ENCODE results near the gene RIC3.

RIC3 gene, protein sequence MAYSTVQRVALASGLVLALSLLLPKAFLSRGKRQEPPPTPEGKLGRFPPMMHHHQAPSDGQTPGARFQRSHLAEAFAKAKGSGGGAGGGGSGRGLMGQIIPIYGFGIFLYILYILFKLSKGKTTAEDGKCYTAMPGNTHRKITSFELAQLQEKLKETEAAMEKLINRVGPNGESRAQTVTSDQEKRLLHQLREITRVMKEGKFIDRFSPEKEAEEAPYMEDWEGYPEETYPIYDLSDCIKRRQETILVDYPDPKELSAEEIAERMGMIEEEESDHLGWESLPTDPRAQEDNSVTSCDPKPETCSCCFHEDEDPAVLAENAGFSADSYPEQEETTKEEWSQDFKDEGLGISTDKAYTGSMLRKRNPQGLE

DNA sequence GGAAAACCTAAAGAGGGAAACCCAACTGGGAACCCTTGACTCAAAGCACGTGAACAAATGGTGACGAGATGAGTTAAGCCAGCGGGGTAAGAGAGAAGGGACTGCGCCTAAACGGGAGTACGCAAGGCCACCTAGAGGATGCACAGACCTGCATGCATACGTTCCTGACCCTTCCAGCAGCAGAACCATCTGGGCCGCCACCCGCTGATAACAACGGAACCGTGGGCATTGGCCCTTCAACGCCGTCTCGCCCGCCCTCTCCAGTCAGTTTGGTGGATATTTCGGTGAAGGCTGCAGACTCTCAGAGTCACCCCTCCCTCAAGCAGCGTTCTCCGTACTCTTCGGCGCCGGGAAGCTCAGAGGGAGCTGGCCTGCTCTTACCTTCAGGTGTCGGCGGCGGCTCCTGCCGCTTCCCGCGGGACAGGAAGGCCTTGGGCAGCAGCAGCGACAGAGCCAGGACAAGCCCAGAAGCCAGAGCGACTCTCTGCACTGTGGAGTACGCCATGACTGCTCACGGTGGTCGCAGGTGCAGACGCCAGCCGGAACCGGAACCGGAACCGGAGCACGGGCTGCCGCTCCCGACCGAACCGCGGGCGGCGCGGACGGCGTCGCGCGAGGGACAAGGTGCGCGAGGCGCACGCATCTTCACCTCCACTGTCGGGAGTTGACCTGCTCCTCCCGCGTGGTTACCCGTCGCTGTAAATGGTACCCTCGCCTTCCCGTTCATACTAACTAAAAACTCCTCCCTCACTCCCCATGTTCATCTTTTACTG lies at the start of gene RIC3:
Gene RIC3, minus strand, starts transcription at position 541 of the 773 bp plus-strand sequence. Its CDS starts 36 bp downstream, at position 505.
- no peak for TF ChIP-seq ZBTB7A (IDR thresholded peaks at IDR 0.05; ENCODE audit: low read depth)
- TF ChIP-seq TAF1 (IDR thresholded peaks at IDR 0.05; ENCODE audit: low read depth) = no peak
- TF ChIP-seq CEBPB (IDR thresholded peaks at IDR 0.05) = no peak
- TF ChIP-seq EGR1 (IDR thresholded peaks at IDR 0.05) = no peak
- TF ChIP-seq, protein P1, sequence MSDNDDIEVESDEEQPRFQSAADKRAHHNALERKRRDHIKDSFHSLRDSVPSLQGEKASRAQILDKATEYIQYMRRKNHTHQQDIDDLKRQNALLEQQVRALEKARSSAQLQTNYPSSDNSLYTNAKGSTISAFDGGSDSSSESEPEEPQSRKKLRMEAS (IDR thresholded peaks at IDR 0.05) = no peak
- TF ChIP-seq RAD21 (IDR thresholded peaks at IDR 0.05; ENCODE audit: low read depth) = no peak
- TF ChIP-seq TEAD4 (IDR thresholded peaks at IDR 0.05) = no peak
- no peak for TF ChIP-seq CREB1 (IDR thresholded peaks at IDR 0.05; ENCODE audit: low read depth)

DNA sequence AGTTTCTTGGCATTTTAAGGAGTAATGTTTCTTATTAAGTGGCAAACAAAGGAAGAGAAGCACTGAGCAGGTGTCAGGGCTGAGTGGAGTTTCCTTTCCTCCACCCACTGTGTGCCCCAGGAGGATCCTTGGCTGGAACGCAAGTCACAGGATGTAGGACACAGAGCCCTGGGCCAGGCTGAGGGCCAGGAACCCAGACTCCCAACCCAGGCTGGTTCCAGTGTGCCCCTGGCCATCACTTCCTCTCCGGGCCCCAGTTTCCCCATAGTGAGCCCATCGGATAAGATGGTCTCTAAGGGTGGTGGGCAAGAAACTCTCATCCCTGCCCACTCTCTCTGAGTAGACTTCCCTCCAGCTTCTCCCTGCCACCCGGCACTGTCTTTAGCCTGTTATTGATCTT lies 49.6 kb upstream of the RIC3 start:
- no peak for TF ChIP-seq RAD21 (IDR thresholded peaks at IDR 0.05; ENCODE audit: low read depth)
- TF ChIP-seq EP300 (IDR thresholded peaks at IDR 0.05; ENCODE audit: borderline replicate concordance) = no peak
- TF ChIP-seq TCF12 (IDR thresholded peaks at IDR 0.05; ENCODE audit: low read depth) = no peak
- TF ChIP-seq ZBTB7A (IDR thresholded peaks at IDR 0.05; ENCODE audit: low read depth) = no peak
- TF ChIP-seq YY1 (IDR thresholded peaks at IDR 0.05; ENCODE audit: low read depth) = no peak
- no peak for TF ChIP-seq CREB1 (IDR thresholded peaks at IDR 0.05; ENCODE audit: low read depth)
- TF ChIP-seq TAF1 (IDR thresholded peaks at IDR 0.05; ENCODE audit: low read depth) = no peak
- TF ChIP-seq CEBPB (IDR thresholded peaks at IDR 0.05) = no peak
- no peak for TF ChIP-seq EGR1 (IDR thresholded peaks at IDR 0.05)
- no peak for TF ChIP-seq NFIC (IDR thresholded peaks at IDR 0.05)
- TF ChIP-seq FOXM1 (IDR thresholded peaks at IDR 0.05; ENCODE audit: borderline replicate concordance, low read depth) = no peak
- no peak for TF ChIP-seq TEAD4 (IDR thresholded peaks at IDR 0.05)
- TF ChIP-seq, protein P2, sequence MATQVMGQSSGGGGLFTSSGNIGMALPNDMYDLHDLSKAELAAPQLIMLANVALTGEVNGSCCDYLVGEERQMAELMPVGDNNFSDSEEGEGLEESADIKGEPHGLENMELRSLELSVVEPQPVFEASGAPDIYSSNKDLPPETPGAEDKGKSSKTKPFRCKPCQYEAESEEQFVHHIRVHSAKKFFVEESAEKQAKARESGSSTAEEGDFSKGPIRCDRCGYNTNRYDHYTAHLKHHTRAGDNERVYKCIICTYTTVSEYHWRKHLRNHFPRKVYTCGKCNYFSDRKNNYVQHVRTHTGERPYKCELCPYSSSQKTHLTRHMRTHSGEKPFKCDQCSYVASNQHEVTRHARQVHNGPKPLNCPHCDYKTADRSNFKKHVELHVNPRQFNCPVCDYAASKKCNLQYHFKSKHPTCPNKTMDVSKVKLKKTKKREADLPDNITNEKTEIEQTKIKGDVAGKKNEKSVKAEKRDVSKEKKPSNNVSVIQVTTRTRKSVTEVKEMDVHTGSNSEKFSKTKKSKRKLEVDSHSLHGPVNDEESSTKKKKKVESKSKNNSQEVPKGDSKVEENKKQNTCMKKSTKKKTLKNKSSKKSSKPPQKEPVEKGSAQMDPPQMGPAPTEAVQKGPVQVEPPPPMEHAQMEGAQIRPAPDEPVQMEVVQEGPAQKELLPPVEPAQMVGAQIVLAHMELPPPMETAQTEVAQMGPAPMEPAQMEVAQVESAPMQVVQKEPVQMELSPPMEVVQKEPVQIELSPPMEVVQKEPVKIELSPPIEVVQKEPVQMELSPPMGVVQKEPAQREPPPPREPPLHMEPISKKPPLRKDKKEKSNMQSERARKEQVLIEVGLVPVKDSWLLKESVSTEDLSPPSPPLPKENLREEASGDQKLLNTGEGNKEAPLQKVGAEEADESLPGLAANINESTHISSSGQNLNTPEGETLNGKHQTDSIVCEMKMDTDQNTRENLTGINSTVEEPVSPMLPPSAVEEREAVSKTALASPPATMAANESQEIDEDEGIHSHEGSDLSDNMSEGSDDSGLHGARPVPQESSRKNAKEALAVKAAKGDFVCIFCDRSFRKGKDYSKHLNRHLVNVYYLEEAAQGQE (IDR thresholded peaks at IDR 0.05; ENCODE audit: low read depth) = no peak
- TF ChIP-seq, protein P3, sequence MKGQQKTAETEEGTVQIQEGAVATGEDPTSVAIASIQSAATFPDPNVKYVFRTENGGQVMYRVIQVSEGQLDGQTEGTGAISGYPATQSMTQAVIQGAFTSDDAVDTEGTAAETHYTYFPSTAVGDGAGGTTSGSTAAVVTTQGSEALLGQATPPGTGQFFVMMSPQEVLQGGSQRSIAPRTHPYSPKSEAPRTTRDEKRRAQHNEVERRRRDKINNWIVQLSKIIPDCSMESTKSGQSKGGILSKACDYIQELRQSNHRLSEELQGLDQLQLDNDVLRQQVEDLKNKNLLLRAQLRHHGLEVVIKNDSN (IDR thresholded peaks at IDR 0.05) = no peak
- TF ChIP-seq, protein P1 (IDR thresholded peaks at IDR 0.05) = no peak

DNA sequence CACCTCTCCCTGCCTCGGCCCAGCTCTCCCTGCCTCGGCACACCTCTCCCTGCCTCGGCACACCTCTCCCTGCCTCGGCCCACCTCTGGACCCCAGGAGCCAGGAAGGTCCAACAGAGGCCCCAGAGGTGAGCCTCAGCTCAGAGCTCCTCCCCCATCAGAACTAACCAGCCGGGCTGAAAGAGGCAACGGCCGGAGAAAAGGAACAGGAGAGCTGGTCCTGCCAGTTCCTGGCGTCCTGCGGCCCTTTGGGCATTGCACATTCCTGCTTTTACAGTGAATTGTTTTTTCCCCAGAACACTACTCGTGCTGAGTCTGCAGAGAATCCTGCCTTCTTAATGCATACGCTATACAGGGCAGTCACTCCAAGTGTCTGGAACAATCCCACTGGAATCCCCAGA lies 49.1 kb upstream of the RIC3 start:
- TF ChIP-seq CEBPB (IDR thresholded peaks at IDR 0.05) (no peak), TCF12 (IDR thresholded peaks at IDR 0.05; ENCODE audit: low read depth) (no peak), ZBTB7A (IDR thresholded peaks at IDR 0.05; ENCODE audit: low read depth) (no peak), RAD21 (IDR thresholded peaks at IDR 0.05; ENCODE audit: low read depth) (no peak), TEAD4 (IDR thresholded peaks at IDR 0.05) (no peak), EP300 (IDR thresholded peaks at IDR 0.05; ENCODE audit: borderline replicate concordance) (no peak), EGR1 (IDR thresholded peaks at IDR 0.05) (no peak), FOXM1 (IDR thresholded peaks at IDR 0.05; ENCODE audit: borderline replicate concordance, low read depth) (no peak), CREB1 (IDR thresholded peaks at IDR 0.05; ENCODE audit: low read depth) (no peak), YY1 (IDR thresholded peaks at IDR 0.05; ENCODE audit: low read depth) (no peak), NFIC (IDR thresholded peaks at IDR 0.05) (no peak), TAF1 (IDR thresholded peaks at IDR 0.05; ENCODE audit: low read depth) (no peak)
- TF ChIP-seq, protein P2 (IDR thresholded peaks at IDR 0.05; ENCODE audit: low read depth) = no peak
- TF ChIP-seq, protein P1 (IDR thresholded peaks at IDR 0.05) = no peak
- TF ChIP-seq, protein P3 (IDR thresholded peaks at IDR 0.05) = no peak

DNA sequence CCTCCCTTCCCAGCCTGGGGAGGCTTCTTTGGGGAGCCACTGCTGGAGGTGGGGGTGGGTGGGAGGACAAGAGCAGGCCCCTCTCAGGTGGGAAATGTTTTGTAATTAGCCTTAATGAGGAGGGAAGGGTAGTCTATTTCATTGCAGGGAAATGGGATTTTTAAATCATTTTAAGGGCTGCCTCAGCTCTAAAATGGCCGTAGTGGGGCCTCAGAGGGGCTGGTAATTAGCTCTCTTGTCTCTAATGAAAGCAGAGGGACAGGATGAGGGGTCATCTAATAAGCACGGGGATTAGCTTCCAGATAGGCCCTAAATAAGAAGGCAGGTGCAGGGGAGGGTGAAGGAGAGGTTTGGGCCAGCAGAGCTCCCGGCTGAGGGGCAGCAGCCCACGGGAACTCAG lies 48.3 kb upstream of the RIC3 start:
- TF ChIP-seq TCF12 (IDR thresholded peaks at IDR 0.05; ENCODE audit: low read depth) = no peak
- no peak for TF ChIP-seq TEAD4 (IDR thresholded peaks at IDR 0.05)
- TF ChIP-seq RAD21 (IDR thresholded peaks at IDR 0.05; ENCODE audit: low read depth) = no peak
- TF ChIP-seq, protein P2 (IDR thresholded peaks at IDR 0.05; ENCODE audit: low read depth) = no peak
- no peak for TF ChIP-seq CREB1 (IDR thresholded peaks at IDR 0.05; ENCODE audit: low read depth)
- TF ChIP-seq TAF1 (IDR thresholded peaks at IDR 0.05; ENCODE audit: low read depth) = no peak
- no peak for TF ChIP-seq ZBTB7A (IDR thresholded peaks at IDR 0.05; ENCODE audit: low read depth)
- no peak for TF ChIP-seq CEBPB (IDR thresholded peaks at IDR 0.05)
- TF ChIP-seq YY1 (IDR thresholded peaks at IDR 0.05; ENCODE audit: low read depth) = no peak
- TF ChIP-seq, protein P3 (IDR thresholded peaks at IDR 0.05) = no peak
- TF ChIP-seq, protein P1 (IDR thresholded peaks at IDR 0.05) = no peak
- TF ChIP-seq NFIC (IDR thresholded peaks at IDR 0.05) = no peak

Measured in Ishikawa (cell line).